NCI-H1436 treated with DMSO at 0.1 percent for 48 hours (cell line): ENCODE results near the gene SHANK3.

Experiments used
- DNase-seq: peaks from one replicate; lab custom pipeline; 2025; lab: John Stamatoyannopoulos, UW

SHANK3 gene

DNA sequence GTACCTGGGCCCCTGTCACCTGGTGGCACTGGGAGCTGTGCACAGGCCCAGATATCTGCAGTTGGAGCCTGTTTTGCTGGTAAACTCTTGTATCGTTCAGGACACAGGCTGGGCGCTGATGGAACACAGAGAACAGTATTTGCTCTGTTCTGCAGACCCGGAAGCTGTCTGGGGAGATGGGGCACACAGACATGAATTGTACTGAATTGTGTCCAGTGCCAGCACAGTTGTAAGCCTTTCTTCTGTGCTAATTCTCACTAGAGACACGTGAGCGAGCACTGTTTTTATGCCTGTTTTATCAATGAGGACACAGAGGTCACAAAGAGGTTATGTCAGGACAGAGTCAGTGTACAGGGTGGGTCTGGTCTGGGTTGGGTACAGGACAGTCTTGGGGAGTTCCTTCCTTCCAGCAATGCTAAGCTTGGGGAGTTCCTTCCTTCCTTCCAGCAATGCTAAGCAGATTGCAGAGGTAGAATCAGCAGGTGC is 41.0 kb downstream of the SHANK3 start:
- DNase-seq = no peak

DNA sequence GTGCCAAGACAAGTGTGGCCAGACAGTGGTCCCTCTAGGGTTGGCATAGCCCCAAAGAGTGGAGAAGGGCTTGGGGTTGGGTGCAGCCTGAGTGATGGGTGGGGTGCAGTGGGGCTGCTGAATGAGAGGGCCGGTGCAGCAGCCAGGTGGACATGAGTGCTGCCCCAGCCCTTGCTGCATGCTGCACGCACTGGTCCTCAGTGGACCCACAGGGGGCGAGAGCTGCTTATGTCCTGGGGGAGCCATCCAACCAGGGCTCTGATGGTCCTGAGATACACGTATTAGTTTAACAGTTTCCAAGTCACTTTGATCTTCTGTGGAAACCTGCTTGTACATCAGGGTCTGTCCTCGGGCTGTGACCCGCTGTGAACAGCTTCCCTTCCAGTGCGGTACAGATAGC is 41.5 kb downstream of the SHANK3 start:
- no peak for DNase-seq

DNA sequence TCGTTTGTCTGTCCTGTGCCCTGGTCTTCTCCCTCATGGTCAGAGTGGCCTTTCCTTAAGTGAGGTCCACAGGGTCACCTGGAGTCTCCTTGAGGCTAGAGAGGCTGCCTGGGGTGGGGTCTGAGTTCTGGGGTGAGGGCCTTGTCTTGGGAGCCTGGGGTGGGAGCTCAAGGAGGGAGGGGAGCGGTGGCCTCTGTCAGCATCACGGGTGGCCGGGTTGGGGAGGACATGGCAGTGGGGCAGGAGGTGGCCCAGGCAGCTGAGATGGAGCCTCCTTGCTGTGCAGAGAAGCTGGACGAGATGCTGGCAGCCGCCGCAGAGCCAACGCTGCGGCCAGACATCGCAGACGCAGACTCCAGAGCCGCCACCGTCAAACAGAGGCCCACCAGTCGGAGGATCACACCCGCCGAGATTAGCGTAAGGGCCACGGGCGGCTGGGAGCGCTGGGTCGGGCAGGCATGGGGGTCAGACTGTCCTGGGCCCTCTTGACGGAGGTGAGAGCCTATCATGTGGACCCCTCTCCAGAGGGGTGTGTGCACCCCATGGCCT is 42.1 kb downstream of the SHANK3 start:
- DNase-seq = no peak

DNA sequence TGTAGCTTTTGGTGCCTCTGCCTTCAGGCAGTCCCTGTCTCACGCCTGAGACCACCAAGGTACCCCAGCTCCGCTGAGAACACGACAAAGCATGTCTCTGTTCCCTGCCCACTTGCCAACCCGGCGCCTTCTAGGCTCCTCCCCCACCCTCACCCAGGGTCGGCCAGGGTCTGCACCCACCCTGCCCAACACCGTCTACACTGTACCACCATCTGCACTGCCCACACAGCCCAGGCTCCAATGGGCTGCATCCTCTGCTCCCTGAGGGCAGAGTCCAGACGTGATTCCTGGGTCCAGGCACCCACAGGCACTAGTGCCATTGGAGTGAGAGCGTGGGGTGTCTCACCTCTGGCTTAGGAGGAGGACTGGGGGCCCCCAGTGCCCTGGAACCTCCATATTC is 42.6 kb downstream of the SHANK3 start:
- no peak for DNase-seq

DNA sequence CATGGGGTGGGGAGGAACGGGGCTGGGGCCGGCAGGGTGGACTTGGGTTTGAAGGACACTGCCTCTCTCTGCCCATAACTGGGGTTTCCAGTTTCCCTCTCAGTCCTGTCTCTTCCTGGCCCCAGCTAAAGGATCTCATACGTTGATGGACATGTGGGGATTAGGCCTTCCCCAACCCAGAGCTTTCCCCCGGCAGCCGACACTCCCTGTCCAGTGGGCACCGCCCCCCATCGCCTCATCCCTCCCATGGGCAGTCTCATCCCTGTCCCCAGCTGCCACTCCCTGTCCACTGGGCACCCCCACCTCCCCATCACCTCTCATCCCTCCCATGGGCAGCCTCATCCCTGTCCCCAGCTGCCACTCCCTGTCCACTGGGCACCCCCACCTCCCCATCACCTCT is 43.2 kb downstream of the SHANK3 start:
- DNase-seq = no peak

DNA sequence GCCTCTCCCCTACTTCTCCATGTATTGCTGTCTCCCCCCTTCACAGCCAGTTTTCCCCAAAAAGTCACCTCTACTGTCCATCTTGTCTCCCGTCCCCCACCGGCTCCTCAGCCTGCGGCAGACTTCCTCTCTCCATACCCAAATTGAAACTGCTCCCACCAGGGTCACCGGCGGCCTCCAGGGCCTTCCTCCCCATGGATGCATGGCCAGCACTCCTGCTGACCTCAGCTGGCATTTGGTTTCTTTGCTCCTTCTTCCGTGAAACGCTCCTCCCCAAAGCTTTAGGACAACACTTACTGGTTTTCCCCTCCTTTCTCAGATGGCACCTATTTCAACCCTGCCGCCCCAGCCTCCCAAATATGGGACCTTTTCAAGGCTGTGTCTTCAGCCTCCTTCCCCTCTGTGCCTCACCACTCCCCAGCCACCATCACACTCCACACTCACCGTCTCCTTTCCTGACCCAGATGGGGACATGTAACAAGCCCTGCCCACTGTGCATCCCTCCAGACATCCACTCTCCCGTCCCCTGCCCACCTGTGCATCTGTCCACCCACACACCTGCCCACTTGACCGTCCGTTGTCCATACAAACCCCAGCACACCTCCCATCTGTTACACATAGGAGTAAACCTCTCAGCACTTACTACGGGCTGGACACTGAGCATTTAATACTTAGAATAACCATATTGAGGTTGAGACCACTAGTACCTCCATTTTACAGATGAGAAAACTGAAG is 43.8 kb downstream of the SHANK3 start:
- DNase-seq = no peak

DNA sequence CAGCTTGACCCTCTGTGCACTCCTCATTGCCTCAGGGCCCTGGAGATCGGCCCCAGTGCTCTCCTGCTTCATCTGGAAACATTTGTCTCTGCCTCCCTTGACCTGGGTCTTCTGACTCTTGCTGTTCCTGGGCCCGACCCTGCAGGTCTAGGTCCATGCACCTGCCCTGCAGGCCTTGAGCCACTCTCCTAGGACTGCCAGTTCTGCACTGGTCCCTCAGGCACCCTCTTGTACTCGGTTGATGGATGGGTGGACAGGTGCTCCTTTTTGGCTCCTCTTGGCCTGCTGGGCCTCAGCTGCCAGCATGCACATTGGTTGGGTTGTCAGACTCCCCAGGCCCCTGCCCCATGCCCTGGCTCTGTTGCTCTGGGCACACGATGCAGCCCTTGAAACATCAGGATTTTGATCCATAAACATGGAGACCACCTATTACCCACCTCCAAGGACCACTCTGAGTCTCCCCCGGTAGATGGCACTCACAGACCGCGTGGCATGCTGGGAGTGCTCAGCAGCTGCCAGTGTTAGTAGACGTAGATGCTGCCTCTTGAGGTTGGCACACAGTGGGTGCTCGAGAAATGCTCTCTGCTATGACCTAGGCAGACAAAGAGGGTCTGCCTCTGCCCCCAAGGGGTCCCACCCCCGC is 45.2 kb downstream of the SHANK3 start:
- no peak for DNase-seq

DNA sequence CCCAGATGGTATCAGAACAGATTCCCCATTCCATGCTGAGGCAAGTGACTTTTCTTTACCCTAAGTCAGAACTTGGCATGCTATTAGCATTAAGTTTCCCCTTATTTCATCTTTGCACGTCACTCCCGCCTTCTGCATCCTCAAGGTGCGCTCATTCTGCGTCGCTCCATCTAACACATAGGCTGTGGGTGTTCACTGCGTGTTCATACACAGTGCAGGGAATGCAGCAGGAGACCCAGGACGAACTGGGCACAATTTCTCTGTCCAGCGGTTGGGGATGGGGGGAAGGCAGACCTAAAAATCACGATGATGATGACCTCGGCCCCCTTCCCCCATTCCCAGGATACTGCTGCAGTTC is 45.7 kb downstream of the SHANK3 start:
- no peak for DNase-seq

DNA sequence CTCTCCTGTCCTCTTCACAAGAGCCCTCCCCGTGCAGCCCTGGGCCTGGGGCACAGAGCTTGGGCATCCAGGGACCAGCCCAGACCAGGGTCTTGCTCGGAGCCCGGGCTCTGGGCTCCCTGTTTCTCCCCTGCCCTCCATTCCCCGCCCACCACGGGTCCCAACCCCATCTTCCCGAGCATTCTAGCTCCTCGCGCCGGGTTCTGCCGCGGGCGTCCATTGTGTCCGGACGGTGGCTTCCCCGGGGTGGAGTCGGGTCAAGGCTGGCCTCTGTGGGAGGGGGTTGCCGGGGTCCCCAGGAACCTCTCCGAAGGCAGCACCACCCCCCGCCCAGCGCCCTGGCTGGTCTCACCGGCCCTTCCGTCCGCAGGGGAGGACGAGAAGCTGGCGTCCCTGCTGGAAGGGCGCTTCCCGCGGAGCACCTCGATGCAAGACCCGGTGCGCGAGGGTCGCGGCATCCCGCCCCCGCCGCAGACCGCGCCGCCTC is 47.2 kb downstream of the SHANK3 start:
- no peak for DNase-seq

DNA sequence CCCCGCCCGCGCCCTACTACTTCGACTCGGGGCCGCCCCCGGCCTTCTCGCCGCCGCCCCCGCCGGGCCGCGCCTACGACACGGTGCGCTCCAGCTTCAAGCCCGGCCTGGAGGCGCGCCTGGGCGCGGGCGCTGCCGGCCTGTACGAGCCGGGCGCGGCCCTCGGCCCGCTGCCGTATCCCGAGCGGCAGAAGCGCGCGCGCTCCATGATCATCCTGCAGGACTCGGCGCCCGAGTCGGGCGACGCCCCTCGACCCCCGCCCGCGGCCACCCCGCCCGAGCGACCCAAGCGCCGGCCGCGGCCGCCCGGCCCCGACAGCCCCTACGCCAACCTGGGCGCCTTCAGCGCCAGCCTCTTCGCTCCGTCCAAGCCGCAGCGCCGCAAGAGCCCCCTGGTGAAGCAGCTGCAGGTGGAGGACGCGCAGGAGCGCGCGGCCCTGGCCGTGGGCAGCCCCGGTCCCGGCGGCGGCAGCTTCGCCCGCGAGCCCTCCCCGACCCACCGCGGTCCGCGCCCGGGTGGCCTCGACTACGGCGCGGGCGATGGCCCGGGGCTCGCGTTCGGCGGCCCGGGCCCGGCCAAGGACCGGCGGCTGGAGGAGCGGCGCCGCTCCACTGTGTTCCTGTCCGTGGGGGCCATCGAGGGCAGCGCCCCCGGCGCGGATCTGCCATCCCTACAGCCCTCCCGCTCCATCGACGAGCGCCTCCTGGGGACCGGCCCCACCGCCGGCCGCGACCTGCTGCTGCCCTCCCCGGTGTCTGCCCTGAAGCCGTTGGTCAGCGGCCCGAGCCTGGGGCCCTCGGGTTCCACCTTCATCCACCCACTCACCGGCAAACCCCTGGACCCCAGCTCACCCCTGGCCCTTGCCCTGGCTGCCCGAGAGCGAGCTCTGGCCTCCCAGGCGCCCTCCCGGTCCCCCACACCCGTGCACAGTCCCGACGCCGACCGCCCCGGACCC is 48.0 kb downstream of the SHANK3 start:
- DNase-seq = no peak

DNA sequence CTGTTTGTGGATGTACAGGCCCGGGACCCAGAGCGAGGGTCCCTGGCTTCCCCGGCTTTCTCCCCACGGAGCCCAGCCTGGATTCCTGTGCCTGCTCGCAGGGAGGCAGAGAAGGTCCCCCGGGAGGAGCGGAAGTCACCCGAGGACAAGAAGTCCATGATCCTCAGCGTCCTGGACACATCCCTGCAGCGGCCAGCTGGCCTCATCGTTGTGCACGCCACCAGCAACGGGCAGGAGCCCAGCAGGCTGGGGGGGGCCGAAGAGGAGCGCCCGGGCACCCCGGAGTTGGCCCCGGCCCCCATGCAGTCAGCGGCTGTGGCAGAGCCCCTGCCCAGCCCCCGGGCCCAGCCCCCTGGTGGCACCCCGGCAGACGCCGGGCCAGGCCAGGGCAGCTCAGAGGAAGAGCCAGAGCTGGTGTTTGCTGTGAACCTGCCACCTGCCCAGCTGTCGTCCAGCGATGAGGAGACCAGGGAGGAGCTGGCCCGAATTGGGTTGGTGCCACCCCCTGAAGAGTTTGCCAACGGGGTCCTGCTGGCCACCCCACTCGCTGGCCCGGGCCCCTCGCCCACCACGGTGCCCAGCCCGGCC is 48.7 kb downstream of the SHANK3 start:
- no peak for DNase-seq

DNA sequence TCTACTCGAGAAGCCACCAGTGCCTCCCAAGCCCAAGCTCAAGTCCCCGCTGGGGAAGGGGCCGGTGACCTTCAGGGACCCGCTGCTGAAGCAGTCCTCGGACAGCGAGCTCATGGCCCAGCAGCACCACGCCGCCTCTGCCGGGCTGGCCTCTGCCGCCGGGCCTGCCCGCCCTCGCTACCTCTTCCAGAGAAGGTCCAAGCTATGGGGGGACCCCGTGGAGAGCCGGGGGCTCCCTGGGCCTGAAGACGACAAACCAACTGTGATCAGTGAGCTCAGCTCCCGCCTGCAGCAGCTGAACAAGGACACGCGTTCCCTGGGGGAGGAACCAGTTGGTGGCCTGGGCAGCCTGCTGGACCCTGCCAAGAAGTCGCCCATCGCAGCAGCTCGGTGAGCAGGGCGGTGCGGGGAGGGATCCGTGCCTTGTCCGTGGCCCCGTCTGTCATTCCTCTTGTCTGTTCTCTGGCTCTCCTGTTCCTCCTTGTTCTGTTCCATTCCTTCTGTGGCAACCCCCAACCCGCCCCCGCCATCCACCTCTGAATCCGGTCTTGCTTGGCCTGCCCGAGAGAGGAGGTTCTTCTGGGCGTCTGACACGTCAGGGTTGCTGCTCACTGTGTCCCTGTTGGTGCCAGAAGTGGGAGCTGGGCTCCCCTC is 49.6 kb downstream of the SHANK3 start:
- DNase-seq = no peak
